Esophagus muscularis mucosa (tissue), 4 donors: Measurements from ENCODE around the gene ZNF770. TPM values are rescaled to one million over a fixed set of nuclear protein-coding genes. Genes with fewer than 3 reads are reported as not detected.
"Not testable (repeated sequence)": the region's sequence is repeated elsewhere in the genome, so short reads cannot be mapped to it uniquely, and the experiment has no call there.

Source experiments
- DNase-seq: peaks from one replicate; pipeline ENCODE4 v3.0.0-alpha.2; 2017; ENCODE audit errors: extremely low spot score
- H3K27ac ChIP-seq, 4 donors: fragments of 200-600 bp; sonication (generic); replicated peaks in 1 of 4; 1 replicate in 3 of 4; 2 replicates in 1 of 4; pipeline ENCODE4 v1.5.1; 2016 to 2019; ENCODE audit warnings: mild to moderate bottlenecking in 1 of 4
- H3K27me3 ChIP-seq, 4 donors: fragments of 200-600 bp; sonication (generic); one replicate each; pipeline versions ENCODE4 v1.5.1 to v1.6.0; 2016 to 2019
- H3K36me3 ChIP-seq, 4 donors: fragments of 200-600 bp; sonication (generic); one replicate each; pipeline ENCODE4 v1.5.1; 2016 to 2019
- H3K4me1 ChIP-seq, 4 donors: fragments of 200-600 bp; sonication (generic); one replicate each; pipeline ENCODE4 v1.5.1; 2016 to 2019
- H3K4me3 ChIP-seq, 4 donors: fragments of 200-600 bp; sonication (generic); 1 replicate in 2 of 4; 2 replicates in 2 of 4; pipeline ENCODE4 v1.5.1; 2016 to 2019; ENCODE audit warnings: mild to moderate bottlenecking in 4 of 4, moderate library complexity in 1 of 4
- H3K9me3 ChIP-seq, 4 donors: fragments of 200-600 bp; sonication (generic); 1 replicate in 3 of 4; 2 replicates in 1 of 4; pipeline ENCODE4 v1.5.1; 2016 to 2019
- CTCF ChIP-seq, 3 experiments: fragments of 200-600 bp in 2 of 3; fragments of 450-650 bp in 1 of 3; sonication (generic) in 2 of 3; IDR thresholded peaks; one replicate each; pipeline ENCODE4 v1.5.1; 2017 to 2019; ENCODE audit warnings: antibody characterized with exemption in 3 of 3, mild to moderate bottlenecking in 2 of 3, moderate library complexity in 1 of 3
- EP300 ChIP-seq: sonication (generic); formaldehyde crosslinking; IDR thresholded peaks from one replicate; pipeline ENCODE4 v1.6.1; 2017; ENCODE audit warnings: antibody characterized with exemption
- POLR2A ChIP-seq: fragments of 450-650 bp; IDR thresholded peaks from one replicate; pipeline ENCODE4 v1.6.1; 2017; ENCODE audit warnings: antibody characterized with exemption, moderate library complexity, mild to moderate bottlenecking, low read depth
- POLR2AphosphoS5 ChIP-seq, 2 donors: sonication (generic); formaldehyde crosslinking; IDR thresholded peaks; one replicate each; pipeline ENCODE4 v1.6.1; 2017; ENCODE audit warnings: antibody characterized with exemption in 2 of 2
- WGBS: methylation state at CpG from one replicate; pipeline ENCODE4 v1.1.5; 2018; 5-methylcytosine and 5-hydroxymethylcytosine counted together
- intact Hi-C: fragments of 100-400 bp; cut with DNase I; formaldehyde crosslinking; loops from one replicate; pipeline ENCODE4 v1.15.1; 2023
- total RNA-seq, 4 donors: library from RNA; depleted of rRNA; stranded (reverse); fragments of >200 nt; gene quantifications; one replicate each; pipeline versions ENCODE4 v1.1.0 to v1.2.1, GENCODE V29; 2016

ZNF770 gene
- total RNA-seq, 4 donors from 2014 or later, result 18.5 to 23.7 (median 20.2) TPM

GRCh38 chr15:34953851-34954250 is 34.2 kb downstream of the ZNF770 start:
- intact Hi-C loops, result no loop called here
- Histone ChIP-seq H3K27me3 (no peaks in the 10 kb centered on the region), H3K27ac (no peak overlapping the region), H3K4me1 (peaks cover 0 to 17% (median 9%) of the 10 kb centered on the region in 4 donors), H3K36me3 (peaks cover 11 to 56% (median 21%) of the 10 kb centered on the region in 4 donors), H3K9me3 (no peaks in the 10 kb centered on the region), H3K4me3 (no peak overlapping the region)
- WGBS, result 95% methylated on average over 8 of the region's 8 CpGs
- TF ChIP-seq POLR2AphosphoS5 (IDR thresholded peaks at IDR 0.05), result no peak
- no peak for TF ChIP-seq POLR2A
- no peak for TF ChIP-seq EP300
- no peak for TF ChIP-seq CTCF (IDR thresholded peaks at IDR 0.05)
- no peak for DNase-seq

GRCh38 chr15:34952481-34952880 is 35.6 kb downstream of the ZNF770 start:
- Histone ChIP-seq H3K27ac (no peak overlapping the region), H3K9me3 (no peaks in the 10 kb centered on the region), H3K36me3 (peaks cover 8 to 59% (median 25%) of the 10 kb centered on the region in 4 donors), H3K4me3 (no peak overlapping the region), H3K4me1 (peaks cover 0 to 17% (median 9%) of the 10 kb centered on the region in 4 donors), H3K27me3 (no peaks in the 10 kb centered on the region)
- TF ChIP-seq EP300 (no peak), POLR2A (no peak), POLR2AphosphoS5 (IDR thresholded peaks at IDR 0.05) (no peak), CTCF (IDR thresholded peaks at IDR 0.05) (no peak)
- no peak for DNase-seq
- intact Hi-C loops, result no loop called here

- Histone ChIP-seq H3K4me1 (peaks cover 0 to 17% (median 9%) of the 10 kb centered on the region in 4 donors), H3K4me3 (no peak overlapping the region), H3K27me3 (no peaks in the 10 kb centered on the region), H3K9me3 (no peaks in the 10 kb centered on the region), H3K36me3 (peaks cover 8 to 55% (median 25%) of the 10 kb centered on the region in 4 donors), H3K27ac (no peak overlapping the region)
- intact Hi-C loops, result no loop called here
- TF ChIP-seq POLR2A (no peak), POLR2AphosphoS5 (IDR thresholded peaks at IDR 0.05) (no peak), CTCF (IDR thresholded peaks at IDR 0.05) (no peak), EP300 (no peak)
- DNase-seq, result no peak
- WGBS, result 22% methylated on average over 1 of the region's 1 CpG
Measured at GRCh38 chr15:34951993-34952392, 36.1 kb downstream of the ZNF770 start.

GRCh38 chr15:34944936-34945335 is 43.2 kb downstream of the ZNF770 start:
- Histone ChIP-seq H3K27ac (no peak overlapping the region), H3K36me3 (peaks cover 25 to 81% (median 51%) of the 10 kb centered on the region in 4 donors), H3K27me3 (no peaks in the 10 kb centered on the region), H3K4me3 (no peak overlapping the region), H3K9me3 (no peaks in the 10 kb centered on the region), H3K4me1 (no peaks in the 10 kb centered on the region)
- intact Hi-C loops, result no loop called here
- 87% methylated on average over 3 of the region's 3 CpGs for WGBS
- TF ChIP-seq POLR2AphosphoS5 (IDR thresholded peaks at IDR 0.05) (no peak), CTCF (IDR thresholded peaks at IDR 0.05) (no peak), POLR2A (no peak), EP300 (no peak)
- no peak for DNase-seq

- Histone ChIP-seq H3K27me3 (no peaks in the 10 kb centered on the region), H3K36me3 (peaks cover 25 to 91% (median 62%) of the 10 kb centered on the region in 4 donors)
- no peak for TF ChIP-seq CTCF (IDR thresholded peaks at IDR 0.05)
- TF ChIP-seq POLR2AphosphoS5 (IDR thresholded peaks at IDR 0.05), result no peak
- TF ChIP-seq EP300, result no peak
- TF ChIP-seq POLR2A, result no peak
Measured at GRCh38 chr15:34943711-34944110, 44.4 kb downstream of the ZNF770 start.

GRCh38 chr15:34943264-34943663 is 44.8 kb downstream of the ZNF770 start:
- H3K27ac ChIP-seq, H3K9me3 ChIP-seq, DNase-seq, H3K4me3 ChIP-seq, intact Hi-C loops, H3K4me1 ChIP-seq, H3K27me3 ChIP-seq: not testable (repeated sequence)
- H3K36me3 ChIP-seq, result peaks cover 28 to 91% (median 64%) of the 10 kb centered on the region in 4 donors

More at GRCh38 chr15:34943711-34944110, 44.4 kb downstream of the ZNF770 start:
- no peaks in the 10 kb centered on the region for H3K4me1 ChIP-seq
- intact Hi-C loops, result no loop called here
- no peak overlapping the region for H3K4me3 ChIP-seq
- no peaks in the 10 kb centered on the region for H3K9me3 ChIP-seq
- H3K27ac ChIP-seq, result no peak overlapping the region
- DNase-seq, result no peak
